ENCODE measurements around the gene CPT1C. TPM values are rescaled to one million over a fixed set of nuclear protein-coding genes. Genes with fewer than 3 reads are reported as not detected.

Gene CPT1C
- total RNA-seq, 1 donor from 2014 or later: 33.6 TPM

GRCh38 chr19:49665036-49665350 is 25.9 kb upstream of the CPT1C start:
- peak overlapping the region; percentile 81 for H2AFZ ChIP-seq (ENCODE audit: low read depth, low read length)
- no peak for FAIRE-seq

GRCh38 chr19:49665351-49666119 is 25.4 kb upstream of the CPT1C start, which contains the start of the genes BCL2L12 and IRF3:
BCL2L12 (plus strand) TSS chr19:49665933; CDS start chr19:49666693, 760 bp downstream.
IRF3 (minus strand) TSS chr19:49665857; CDS start chr19:49664838, 1,019 bp downstream.
- Histone ChIP-seq H3K4me3 (ENCODE audit: insufficient read depth, low read depth, low read length) (peak within 1 kb of the TSS; percentile 94), H3K4me2 (ENCODE audit: low read length) (peak within 1 kb of the TSS; percentile 94), H3K36me3 (ENCODE audit: insufficient read depth, low read length) (peaks cover 12% of the 10 kb centered on the region), H3K27me3 (ENCODE audit: insufficient read depth, low read length) (no peaks in the 10 kb centered on the region), H3K79me2 (ENCODE audit: insufficient read depth, low read length) (peaks cover 43% of the 10 kb centered on the region), H3K4me1 (ENCODE audit: insufficient read depth, low read length) (peaks cover 21% of the 10 kb centered on the region), H4K20me1 (ENCODE audit: insufficient read depth, low read length) (peaks cover 19% of the 10 kb centered on the region), H3K9me3 (ENCODE audit: insufficient read depth, low read depth, low read length) (no peaks in the 10 kb centered on the region), H3K27ac (ENCODE audit: low read depth, low read length) (peak within 1 kb of the TSS; percentile 52), H3K9ac (ENCODE audit: low read length) (peak within 1 kb of the TSS; percentile 92), H2AFZ (ENCODE audit: low read depth, low read length) (peak within 1 kb of the TSS; percentile 81)
- no peaks in the 10 kb centered on the region for H3K27me3 Mint-ChIP-seq (ENCODE audit: low read depth, unreplicated experiment)
- TF ChIP-seq EZH2 (IDR thresholded peaks at IDR 0.05; ENCODE audit: insufficient read depth, low read length): no peak
- TF ChIP-seq, protein P1, sequence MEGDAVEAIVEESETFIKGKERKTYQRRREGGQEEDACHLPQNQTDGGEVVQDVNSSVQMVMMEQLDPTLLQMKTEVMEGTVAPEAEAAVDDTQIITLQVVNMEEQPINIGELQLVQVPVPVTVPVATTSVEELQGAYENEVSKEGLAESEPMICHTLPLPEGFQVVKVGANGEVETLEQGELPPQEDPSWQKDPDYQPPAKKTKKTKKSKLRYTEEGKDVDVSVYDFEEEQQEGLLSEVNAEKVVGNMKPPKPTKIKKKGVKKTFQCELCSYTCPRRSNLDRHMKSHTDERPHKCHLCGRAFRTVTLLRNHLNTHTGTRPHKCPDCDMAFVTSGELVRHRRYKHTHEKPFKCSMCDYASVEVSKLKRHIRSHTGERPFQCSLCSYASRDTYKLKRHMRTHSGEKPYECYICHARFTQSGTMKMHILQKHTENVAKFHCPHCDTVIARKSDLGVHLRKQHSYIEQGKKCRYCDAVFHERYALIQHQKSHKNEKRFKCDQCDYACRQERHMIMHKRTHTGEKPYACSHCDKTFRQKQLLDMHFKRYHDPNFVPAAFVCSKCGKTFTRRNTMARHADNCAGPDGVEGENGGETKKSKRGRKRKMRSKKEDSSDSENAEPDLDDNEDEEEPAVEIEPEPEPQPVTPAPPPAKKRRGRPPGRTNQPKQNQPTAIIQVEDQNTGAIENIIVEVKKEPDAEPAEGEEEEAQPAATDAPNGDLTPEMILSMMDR (IDR thresholded peaks at IDR 0.05; ENCODE audit: insufficient read depth, low read depth, low read length): no peak
- DNase-seq (ENCODE audit: low read depth) (peak; percentile 81), FAIRE-seq (peak; percentile 54)
- peak within 1 kb of the TSS; percentile 100 for H3K4me3 Mint-ChIP-seq (ENCODE audit: unreplicated experiment)
- H3K4me1 Mint-ChIP-seq (ENCODE audit: low read depth, unreplicated experiment): peaks cover 9% of the 10 kb centered on the region
- H3K9me3 Mint-ChIP-seq (ENCODE audit: unreplicated experiment): no peaks in the 10 kb centered on the region
- peak within 1 kb of the TSS; percentile 98 for H3K27ac Mint-ChIP-seq (ENCODE audit: unreplicated experiment)
- peaks cover 12% of the 10 kb centered on the region for H3K36me3 Mint-ChIP-seq (ENCODE audit: low read depth, unreplicated experiment)

More at GRCh38 chr19:49665036-49665350, 25.9 kb upstream of the CPT1C start:
- peak overlapping the region; percentile 94 for H3K4me3 ChIP-seq (ENCODE audit: insufficient read depth, low read depth, low read length)
- TF ChIP-seq, protein P1 (IDR thresholded peaks at IDR 0.05; ENCODE audit: insufficient read depth, low read depth, low read length): no peak
- no peak for TF ChIP-seq EZH2 (IDR thresholded peaks at IDR 0.05; ENCODE audit: insufficient read depth, low read length)
- peaks cover 43% of the 10 kb centered on the region for H3K79me2 ChIP-seq (ENCODE audit: insufficient read depth, low read length)
- H3K4me1 Mint-ChIP-seq (ENCODE audit: low read depth, unreplicated experiment): peaks cover 9% of the 10 kb centered on the region
- peak overlapping the region; percentile 44 for H3K27ac ChIP-seq (ENCODE audit: low read depth, low read length)
- H3K4me3 Mint-ChIP-seq (ENCODE audit: unreplicated experiment): peak overlapping the region; percentile 100
- peak overlapping the region; percentile 92 for H3K9ac ChIP-seq (ENCODE audit: low read length)
- H3K4me1 ChIP-seq (ENCODE audit: insufficient read depth, low read length): peaks cover 21% of the 10 kb centered on the region
- H3K9me3 Mint-ChIP-seq (ENCODE audit: unreplicated experiment): no peaks in the 10 kb centered on the region
- peak overlapping the region; percentile 94 for H3K4me2 ChIP-seq (ENCODE audit: low read length)
- H3K36me3 Mint-ChIP-seq (ENCODE audit: low read depth, unreplicated experiment): peaks cover 16% of the 10 kb centered on the region
- DNase-seq (ENCODE audit: low read depth): no peak
- H3K36me3 ChIP-seq (ENCODE audit: insufficient read depth, low read length): peaks cover 16% of the 10 kb centered on the region
- no peaks in the 10 kb centered on the region for H3K27me3 ChIP-seq (ENCODE audit: insufficient read depth, low read length)
- H3K9me3 ChIP-seq (ENCODE audit: insufficient read depth, low read depth, low read length): peaks cover 4% of the 10 kb centered on the region
- peak overlapping the region; percentile 98 for H3K27ac Mint-ChIP-seq (ENCODE audit: unreplicated experiment)
- H3K27me3 Mint-ChIP-seq (ENCODE audit: low read depth, unreplicated experiment): no peaks in the 10 kb centered on the region
- H4K20me1 ChIP-seq (ENCODE audit: insufficient read depth, low read length): peaks cover 22% of the 10 kb centered on the region

DNA sequence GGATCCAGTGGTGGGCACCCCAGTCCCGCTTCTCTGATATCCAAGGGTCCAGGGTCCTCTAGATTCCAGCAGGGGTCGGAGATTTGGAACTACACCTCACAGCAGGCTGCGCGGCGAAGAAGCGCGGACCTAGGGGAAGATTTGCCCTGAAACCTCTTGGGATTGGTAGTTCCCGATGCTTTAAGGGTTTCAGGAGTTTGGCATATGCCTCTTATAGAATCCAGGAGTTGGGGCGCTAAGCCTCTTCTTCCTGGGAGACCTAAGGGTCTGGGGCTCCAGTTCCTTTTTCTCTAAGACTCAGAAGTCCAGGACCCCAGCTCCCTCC is 24.8 kb upstream of the CPT1C start:
- Mint-ChIP-seq H3K27ac (ENCODE audit: unreplicated experiment) (peak overlapping the region; percentile 98), H3K4me1 (ENCODE audit: low read depth, unreplicated experiment) (peaks cover 9% of the 10 kb centered on the region), H3K27me3 (ENCODE audit: low read depth, unreplicated experiment) (no peaks in the 10 kb centered on the region), H3K4me3 (ENCODE audit: unreplicated experiment) (peak overlapping the region; percentile 100), H3K9me3 (ENCODE audit: unreplicated experiment) (no peaks in the 10 kb centered on the region), H3K36me3 (ENCODE audit: low read depth, unreplicated experiment) (peaks cover 12% of the 10 kb centered on the region)
- no peak for TF ChIP-seq EZH2 (IDR thresholded peaks at IDR 0.05; ENCODE audit: insufficient read depth, low read length)
- TF ChIP-seq, protein P1 (IDR thresholded peaks at IDR 0.05; ENCODE audit: insufficient read depth, low read depth, low read length): no peak
- Histone ChIP-seq H2AFZ (ENCODE audit: low read depth, low read length) (peak overlapping the region; percentile 44), H4K20me1 (ENCODE audit: insufficient read depth, low read length) (peaks cover 19% of the 10 kb centered on the region), H3K36me3 (ENCODE audit: insufficient read depth, low read length) (peaks cover 12% of the 10 kb centered on the region), H3K4me3 (ENCODE audit: insufficient read depth, low read depth, low read length) (peak overlapping the region; percentile 94), H3K4me2 (ENCODE audit: low read length) (peak overlapping the region; percentile 94), H3K79me2 (ENCODE audit: insufficient read depth, low read length) (peaks cover 43% of the 10 kb centered on the region), H3K27me3 (ENCODE audit: insufficient read depth, low read length) (no peaks in the 10 kb centered on the region), H3K4me1 (ENCODE audit: insufficient read depth, low read length) (peaks cover 21% of the 10 kb centered on the region), H3K27ac (ENCODE audit: low read depth, low read length) (peak overlapping the region; percentile 52), H3K9me3 (ENCODE audit: insufficient read depth, low read depth, low read length) (no peaks in the 10 kb centered on the region), H3K9ac (ENCODE audit: low read length) (peak overlapping the region; percentile 92)
- no peak for DNase-seq (ENCODE audit: low read depth)
- no peak for FAIRE-seq

Measured in astrocyte (in vitro differentiated cells and primary cell).